ENCODE results near the gene BTBD9.

GRCh38 chr6:38152620-38153019, 487.1 kb downstream of the BTBD9 start:
- TF ChIP-seq CTCF (IDR thresholded peaks at IDR 0.05) = no peak
- TF ChIP-seq POLR2A (IDR thresholded peaks at IDR 0.05) = no peak

All from lower leg skin (tissue), 3 donors.